ENCODE results near the gene MUS81.
A peak's percentile ranks its signal among the peaks of the same experiment; 100 is the strongest.
"Not testable (repeated sequence)": the region's sequence is repeated elsewhere in the genome, so short reads cannot be mapped to it uniquely, and the experiment has no call there.

MUS81 gene

GRCh38 chr11:65847746-65848145, 12.5 kb upstream of the MUS81 start:
- DNase-seq = no peak

- not testable (repeated sequence) for DNase-seq
These were observed 11.5 kb upstream of the MUS81 start for GRCh38 chr11:65848693-65849092.

- DNase-seq = no peak
These were observed 10.9 kb upstream of the MUS81 start for GRCh38 chr11:65849366-65849765.

DNA sequence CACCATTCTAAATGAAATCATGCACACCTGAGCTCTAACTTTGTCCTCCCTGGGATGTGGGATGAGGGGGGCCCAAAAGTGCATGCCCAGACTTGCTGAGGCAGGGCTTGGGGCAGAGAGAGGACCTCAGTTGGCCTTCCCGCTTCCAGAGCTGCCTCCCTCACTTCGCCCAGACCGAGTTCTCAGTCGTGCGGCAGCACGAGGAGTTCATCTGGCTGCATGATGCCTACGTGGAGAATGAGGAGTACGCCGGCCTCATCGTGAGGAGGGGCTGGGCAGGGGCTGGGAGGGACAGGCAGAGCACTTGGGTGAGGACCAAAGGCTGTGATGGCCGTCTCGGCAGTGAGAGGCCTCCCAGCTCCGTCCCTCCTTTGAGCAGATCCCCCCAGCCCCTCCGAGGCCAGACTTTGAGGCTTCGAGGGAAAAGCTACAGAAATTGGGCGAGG, 10.4 kb upstream of the MUS81 start:
- no peak for DNase-seq

GRCh38 chr11:65850217-65851082, 9.8 kb upstream of the MUS81 start:
- DNase-seq = no peak

- DNase-seq = no peak
These were observed 9.1 kb upstream of the MUS81 start for GRCh38 chr11:65851083-65851579.

DNA sequence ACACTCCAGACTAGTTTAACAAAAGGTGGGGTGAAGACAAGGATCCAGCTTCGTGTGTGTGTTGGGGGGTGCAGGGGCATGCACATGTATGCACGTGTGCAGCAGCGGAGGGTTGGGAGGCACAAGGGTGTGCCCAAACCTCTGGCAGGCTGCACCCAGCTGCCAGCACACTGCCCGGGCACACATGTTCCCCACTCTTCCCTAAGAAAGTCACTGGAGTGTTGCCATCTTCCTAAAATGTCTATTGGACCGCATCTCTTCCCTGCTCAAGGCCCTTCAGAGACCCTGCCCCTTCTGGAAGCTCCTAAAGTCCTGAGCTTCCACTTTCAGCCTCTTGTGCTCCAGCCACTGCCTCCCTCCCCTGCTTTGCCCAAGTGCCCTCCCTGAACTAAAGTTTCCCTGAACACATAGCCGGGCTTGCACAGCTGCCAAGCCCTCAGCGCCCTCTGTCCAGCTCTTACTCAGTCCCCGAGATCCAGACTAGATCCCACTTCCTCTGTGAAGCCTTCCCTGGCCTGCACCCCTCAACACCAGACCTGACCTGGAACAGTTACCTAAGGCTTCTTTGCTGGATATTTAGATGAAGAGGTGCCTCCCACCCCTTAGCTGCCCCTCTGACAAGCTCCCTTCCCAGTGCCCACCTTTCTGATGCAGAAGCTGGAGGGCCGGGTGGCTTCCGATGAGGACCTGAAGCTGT, 8.3 kb upstream of the MUS81 start:
- DNase-seq = no peak

DNA sequence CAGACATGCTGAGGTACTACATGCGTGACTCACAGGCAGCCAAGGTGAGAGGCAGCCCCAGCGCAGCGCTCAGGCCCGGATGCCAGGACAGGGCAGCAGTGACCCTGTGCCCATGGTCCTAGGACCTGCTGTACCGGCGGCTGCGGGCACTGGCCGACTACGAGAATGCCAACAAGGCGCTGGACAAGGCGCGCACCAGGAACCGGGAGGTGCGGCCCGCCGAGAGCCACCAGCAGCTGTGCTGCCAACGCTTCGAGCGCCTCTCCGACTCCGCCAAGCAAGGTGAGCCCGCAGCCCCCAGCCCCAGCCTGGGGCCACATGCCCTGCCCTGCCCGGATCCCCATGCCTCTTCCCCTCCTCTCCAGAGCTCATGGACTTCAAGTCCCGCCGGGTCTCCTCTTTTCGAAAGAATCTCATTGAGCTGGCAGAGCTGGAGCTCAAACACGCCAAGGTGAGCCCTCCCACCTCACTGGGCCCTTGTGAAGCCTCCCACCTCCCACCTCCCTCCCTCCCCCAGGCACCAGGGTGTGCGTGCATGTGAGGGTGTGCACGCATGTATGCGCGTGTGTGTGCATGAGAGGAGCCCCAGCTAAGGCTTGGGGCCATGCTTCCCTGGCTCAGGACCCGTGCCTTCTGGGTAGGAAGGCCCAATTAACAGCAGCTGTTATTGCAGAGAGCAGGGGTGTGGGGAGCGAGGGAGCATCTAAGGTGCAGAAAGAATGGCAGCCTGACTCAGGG, 7.6 kb upstream of the MUS81 start:
- DNase-seq = no peak

GRCh38 chr11:65853246-65853979, 6.8 kb upstream of the MUS81 start:
- no peak for DNase-seq

- DNase-seq = no peak
These were observed 6.1 kb upstream of the MUS81 start for GRCh38 chr11:65854161-65854592.

- no peak for DNase-seq
These were observed 5.1 kb upstream of the MUS81 start for GRCh38 chr11:65854852-65855837.

DNA sequence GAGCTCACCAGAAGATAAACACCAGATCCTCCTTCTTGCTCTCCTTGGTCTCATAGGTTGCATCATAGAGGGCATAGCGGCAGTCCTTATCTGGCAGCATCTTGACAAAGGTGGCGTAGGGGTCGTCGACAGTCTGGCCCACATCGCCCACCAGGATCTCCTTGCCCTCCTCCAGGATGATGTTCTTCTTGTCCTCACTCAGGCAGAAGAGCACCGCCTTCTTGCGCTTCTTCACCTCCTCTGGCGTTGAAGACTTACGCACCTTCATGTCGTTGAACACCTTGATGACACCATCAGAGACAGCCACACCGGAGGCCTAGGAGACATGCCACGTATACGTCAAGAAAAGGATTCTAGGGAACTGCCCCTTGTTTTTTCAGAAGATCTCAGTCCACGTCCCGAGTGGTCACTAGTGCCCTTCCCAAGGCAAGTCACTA, 4.3 kb upstream of the MUS81 start:
- no peak for DNase-seq

- no peak for DNase-seq
These were observed 3.3 kb upstream of the MUS81 start for GRCh38 chr11:65856689-65857499.

DNA sequence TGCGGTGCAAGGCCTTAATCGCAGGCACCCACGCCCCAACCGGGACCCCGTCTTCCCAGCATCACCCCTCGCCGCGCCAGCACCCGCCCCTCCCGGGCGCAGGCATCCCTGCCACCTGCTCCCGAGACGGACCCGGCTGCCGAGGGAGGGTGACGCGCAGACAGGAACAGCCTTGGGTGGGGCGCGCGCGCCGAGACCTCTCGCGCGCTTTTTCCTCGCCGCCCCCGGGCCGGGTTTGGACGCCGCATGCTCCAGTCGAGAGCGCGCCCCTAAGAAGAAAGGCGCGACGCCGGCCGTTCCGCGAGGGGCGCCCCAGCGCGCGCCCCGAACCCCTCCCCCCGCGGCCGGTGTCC, 2.8 kb upstream of the MUS81 start:
- DNase-seq = no peak

GRCh38 chr11:65857853-65858680, 2.2 kb upstream of the MUS81 start, which contains the start of gene CFL1:
TSS of gene CFL1 (minus strand) at chr11:65858180. CDS start at chr11:65858099, 81 bp downstream.
- DNase-seq = peak; percentile 95

- no peak for DNase-seq
These were observed 1.5 kb upstream of the MUS81 start for GRCh38 chr11:65858681-65859087.

- peak; percentile 99 for DNase-seq
These were observed 980 bp upstream of the MUS81 start for GRCh38 chr11:65859095-65859811.

DNA sequence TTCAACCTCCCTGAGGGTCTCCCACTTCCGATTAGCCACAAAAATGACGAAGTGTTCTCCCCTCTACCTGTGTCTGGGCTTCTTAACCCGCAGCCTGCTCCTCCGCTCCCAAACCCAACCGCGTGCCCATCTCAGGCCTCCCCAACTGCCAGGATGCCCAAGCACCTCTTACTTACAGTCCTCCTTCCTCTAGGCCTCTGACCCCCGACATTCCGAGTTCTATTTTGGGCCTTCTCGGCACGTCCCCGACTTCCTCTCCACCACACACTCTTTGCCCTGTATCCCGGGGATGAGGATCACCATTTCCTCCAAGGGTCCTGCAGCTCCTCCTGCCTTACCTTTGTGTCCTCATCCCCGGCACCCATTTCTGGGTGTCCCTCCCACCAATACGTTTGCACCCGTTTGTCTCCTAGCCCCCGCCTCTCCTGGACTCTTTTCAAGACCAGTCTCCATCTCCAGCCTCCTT, 388 bp upstream of the MUS81 start:
- no peak for DNase-seq

GRCh38 chr11:65861165-65861505, 902 bp downstream of the MUS81 start:
- DNase-seq = no peak
